ENCODE measurements around the gene FES. TPM values are rescaled to one million over a fixed set of nuclear protein-coding genes. Genes with fewer than 3 reads are reported as not detected.

Gene FES
- total and polyA plus RNA-seq, 10 of the 15 experiments (the other 5 are each of a cell fraction or from before 2014, with no cell fraction given): 0.07 to 23.9 (median 9.9) TPM

DNA sequence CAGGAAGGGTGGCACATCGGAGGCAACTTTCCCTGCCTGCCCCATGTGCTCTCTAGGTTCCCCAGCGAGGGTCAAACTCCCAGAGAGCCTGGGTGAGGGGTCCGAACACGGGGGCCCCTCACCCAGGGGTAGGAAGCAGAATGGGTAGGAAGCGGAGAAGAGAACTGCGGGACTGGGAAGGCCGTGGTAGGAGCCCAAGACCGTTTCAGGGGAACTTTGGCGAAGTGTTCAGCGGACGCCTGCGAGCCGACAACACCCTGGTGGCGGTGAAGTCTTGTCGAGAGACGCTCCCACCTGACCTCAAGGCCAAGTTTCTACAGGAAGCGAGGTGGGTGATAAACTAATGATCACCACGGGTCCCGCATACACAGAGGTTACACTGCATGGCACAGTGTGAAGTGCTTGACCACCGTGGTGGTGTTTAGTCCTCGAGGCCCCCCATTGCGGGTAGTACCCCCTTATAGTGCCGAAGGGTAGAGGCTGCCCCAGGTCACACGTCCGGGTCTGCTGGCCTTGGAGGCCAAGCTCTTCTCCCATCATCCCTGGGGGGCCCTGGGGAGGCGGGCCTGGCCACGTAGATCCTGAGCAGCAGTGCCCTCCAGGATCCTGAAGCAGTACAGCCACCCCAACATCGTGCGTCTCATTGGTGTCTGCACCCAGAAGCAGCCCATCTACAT is 8.3 kb downstream of the FES start:
- Histone ChIP-seq H3K79me2 (ENCODE audit: control insufficient read depth, insufficient read depth, low read length) (no peaks in the 10 kb centered on the region), H3K36me3 (ENCODE audit: control insufficient read depth in 2 of 2, insufficient read depth in 2 of 2, low read length in 1 of 2) (no peaks in the 10 kb centered on the region; a peak in 2 of 4 replicates), H2AFZ (ENCODE audit: control insufficient read depth, low read depth, low read length) (no peak overlapping the region), H3K4me3 (no peak overlapping the region), H3K27me3 (replicated peaks in 1 of 2; ENCODE audit: control insufficient read depth in 2 of 2, insufficient read depth in 2 of 2, low read length in 1 of 2) (no peaks in the 10 kb centered on the region), H3K9ac (ENCODE audit: control insufficient read depth, insufficient read depth, low read length) (no peak overlapping the region), H3K9me3 (replicated peaks; ENCODE audit: control insufficient read depth, insufficient read depth, low read length) (no peaks in the 10 kb centered on the region), H4K20me1 (ENCODE audit: control insufficient read depth, insufficient read depth) (no peaks in the 10 kb centered on the region), H3K4me2 (ENCODE audit: control insufficient read depth, insufficient read depth) (no peak overlapping the region), H3K27ac (ENCODE audit: control insufficient read depth, insufficient read depth) (no peak overlapping the region), H3K4me1 (ENCODE audit: control insufficient read depth, insufficient read depth, low read length) (peaks cover 12% of the 10 kb centered on the region)
- TF ChIP-seq ZNF622 (IDR thresholded peaks at IDR 0.05) (no peak), PAX5 (IDR thresholded peaks at IDR 0.05; ENCODE audit: borderline replicate concordance, low read depth, low read length) (no peak), CREM (IDR thresholded peaks at IDR 0.05; ENCODE audit: low read depth) (no peak), RFX5 (IDR thresholded peaks at IDR 0.05; ENCODE audit: low read depth, low read length) (no peak), SMC3 (IDR thresholded peaks at IDR 0.05; ENCODE audit: borderline replicate concordance, low read length) (no peak), NR2F1 (conservative IDR thresholded peaks at IDR 0.05) (no peak), HCFC1 (IDR thresholded peaks at IDR 0.05; ENCODE audit: low read length) (no peak), ZNF207 (IDR thresholded peaks at IDR 0.05; ENCODE audit: borderline replicate concordance) (no peak)
- TF ChIP-seq, protein P1, sequence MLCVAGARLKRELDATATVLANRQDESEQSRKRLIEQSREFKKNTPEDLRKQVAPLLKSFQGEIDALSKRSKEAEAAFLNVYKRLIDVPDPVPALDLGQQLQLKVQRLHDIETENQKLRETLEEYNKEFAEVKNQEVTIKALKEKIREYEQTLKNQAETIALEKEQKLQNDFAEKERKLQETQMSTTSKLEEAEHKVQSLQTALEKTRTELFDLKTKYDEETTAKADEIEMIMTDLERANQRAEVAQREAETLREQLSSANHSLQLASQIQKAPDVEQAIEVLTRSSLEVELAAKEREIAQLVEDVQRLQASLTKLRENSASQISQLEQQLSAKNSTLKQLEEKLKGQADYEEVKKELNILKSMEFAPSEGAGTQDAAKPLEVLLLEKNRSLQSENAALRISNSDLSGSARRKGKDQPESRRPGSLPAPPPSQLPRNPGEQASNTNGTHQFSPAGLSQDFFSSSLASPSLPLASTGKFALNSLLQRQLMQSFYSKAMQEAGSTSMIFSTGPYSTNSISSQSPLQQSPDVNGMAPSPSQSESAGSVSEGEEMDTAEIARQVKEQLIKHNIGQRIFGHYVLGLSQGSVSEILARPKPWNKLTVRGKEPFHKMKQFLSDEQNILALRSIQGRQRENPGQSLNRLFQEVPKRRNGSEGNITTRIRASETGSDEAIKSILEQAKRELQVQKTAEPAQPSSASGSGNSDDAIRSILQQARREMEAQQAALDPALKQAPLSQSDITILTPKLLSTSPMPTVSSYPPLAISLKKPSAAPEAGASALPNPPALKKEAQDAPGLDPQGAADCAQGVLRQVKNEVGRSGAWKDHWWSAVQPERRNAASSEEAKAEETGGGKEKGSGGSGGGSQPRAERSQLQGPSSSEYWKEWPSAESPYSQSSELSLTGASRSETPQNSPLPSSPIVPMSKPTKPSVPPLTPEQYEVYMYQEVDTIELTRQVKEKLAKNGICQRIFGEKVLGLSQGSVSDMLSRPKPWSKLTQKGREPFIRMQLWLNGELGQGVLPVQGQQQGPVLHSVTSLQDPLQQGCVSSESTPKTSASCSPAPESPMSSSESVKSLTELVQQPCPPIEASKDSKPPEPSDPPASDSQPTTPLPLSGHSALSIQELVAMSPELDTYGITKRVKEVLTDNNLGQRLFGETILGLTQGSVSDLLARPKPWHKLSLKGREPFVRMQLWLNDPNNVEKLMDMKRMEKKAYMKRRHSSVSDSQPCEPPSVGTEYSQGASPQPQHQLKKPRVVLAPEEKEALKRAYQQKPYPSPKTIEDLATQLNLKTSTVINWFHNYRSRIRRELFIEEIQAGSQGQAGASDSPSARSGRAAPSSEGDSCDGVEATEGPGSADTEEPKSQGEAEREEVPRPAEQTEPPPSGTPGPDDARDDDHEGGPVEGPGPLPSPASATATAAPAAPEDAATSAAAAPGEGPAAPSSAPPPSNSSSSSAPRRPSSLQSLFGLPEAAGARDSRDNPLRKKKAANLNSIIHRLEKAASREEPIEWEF (IDR thresholded peaks at IDR 0.05; ENCODE audit: insufficient replicate concordance, low read depth, low read length): no peak
- TF ChIP-seq, protein P2, sequence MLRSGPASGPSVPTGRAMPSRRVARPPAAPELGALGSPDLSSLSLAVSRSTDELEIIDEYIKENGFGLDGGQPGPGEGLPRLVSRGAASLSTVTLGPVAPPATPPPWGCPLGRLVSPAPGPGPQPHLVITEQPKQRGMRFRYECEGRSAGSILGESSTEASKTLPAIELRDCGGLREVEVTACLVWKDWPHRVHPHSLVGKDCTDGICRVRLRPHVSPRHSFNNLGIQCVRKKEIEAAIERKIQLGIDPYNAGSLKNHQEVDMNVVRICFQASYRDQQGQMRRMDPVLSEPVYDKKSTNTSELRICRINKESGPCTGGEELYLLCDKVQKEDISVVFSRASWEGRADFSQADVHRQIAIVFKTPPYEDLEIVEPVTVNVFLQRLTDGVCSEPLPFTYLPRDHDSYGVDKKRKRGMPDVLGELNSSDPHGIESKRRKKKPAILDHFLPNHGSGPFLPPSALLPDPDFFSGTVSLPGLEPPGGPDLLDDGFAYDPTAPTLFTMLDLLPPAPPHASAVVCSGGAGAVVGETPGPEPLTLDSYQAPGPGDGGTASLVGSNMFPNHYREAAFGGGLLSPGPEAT (IDR thresholded peaks at IDR 0.05; ENCODE audit: low read depth): no peak
- TF ChIP-seq, protein P3, sequence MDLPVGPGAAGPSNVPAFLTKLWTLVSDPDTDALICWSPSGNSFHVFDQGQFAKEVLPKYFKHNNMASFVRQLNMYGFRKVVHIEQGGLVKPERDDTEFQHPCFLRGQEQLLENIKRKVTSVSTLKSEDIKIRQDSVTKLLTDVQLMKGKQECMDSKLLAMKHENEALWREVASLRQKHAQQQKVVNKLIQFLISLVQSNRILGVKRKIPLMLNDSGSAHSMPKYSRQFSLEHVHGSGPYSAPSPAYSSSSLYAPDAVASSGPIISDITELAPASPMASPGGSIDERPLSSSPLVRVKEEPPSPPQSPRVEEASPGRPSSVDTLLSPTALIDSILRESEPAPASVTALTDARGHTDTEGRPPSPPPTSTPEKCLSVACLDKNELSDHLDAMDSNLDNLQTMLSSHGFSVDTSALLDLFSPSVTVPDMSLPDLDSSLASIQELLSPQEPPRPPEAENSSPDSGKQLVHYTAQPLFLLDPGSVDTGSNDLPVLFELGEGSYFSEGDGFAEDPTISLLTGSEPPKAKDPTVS (IDR thresholded peaks at IDR 0.05; ENCODE audit: low read depth, low read length): no peak
- TF ChIP-seq, protein P4, sequence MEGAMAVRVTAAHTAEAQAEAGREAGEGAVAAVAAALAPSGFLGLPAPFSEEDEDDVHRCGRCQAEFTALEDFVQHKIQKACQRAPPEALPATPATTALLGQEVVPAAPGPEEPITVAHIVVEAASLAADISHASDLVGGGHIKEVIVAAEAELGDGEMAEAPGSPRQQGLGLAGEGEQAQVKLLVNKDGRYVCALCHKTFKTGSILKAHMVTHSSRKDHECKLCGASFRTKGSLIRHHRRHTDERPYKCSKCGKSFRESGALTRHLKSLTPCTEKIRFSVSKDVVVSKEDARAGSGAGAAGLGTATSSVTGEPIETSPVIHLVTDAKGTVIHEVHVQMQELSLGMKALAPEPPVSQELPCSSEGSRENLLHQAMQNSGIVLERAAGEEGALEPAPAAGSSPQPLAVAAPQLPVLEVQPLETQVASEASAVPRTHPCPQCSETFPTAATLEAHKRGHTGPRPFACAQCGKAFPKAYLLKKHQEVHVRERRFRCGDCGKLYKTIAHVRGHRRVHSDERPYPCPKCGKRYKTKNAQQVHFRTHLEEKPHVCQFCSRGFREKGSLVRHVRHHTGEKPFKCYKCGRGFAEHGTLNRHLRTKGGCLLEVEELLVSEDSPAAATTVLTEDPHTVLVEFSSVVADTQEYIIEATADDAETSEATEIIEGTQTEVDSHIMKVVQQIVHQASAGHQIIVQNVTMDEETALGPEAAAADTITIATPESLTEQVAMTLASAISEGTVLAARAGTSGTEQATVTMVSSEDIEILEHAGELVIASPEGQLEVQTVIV (IDR thresholded peaks at IDR 0.05; ENCODE audit: borderline replicate concordance, partially characterized antibody): no peak
- no TSS peak for BruUV-seq (replicated peaks)
- ChIA-PET POLR2A (no interaction called here), CTCF (interaction anchor here (15.1 kb wide), 1 partner anchor 37 kb away, joined by 480 read pairs; the partner anchor contains the start of genes HDDC3 and UNC45A), SMC1A (ENCODE audit: uncharacterized antibody, unreplicated experiment) (interaction anchor here (0.9 kb wide), 1 partner anchor 40 kb away, joined by 4 read pairs; the partner anchor contains the start of gene HDDC3), RAD21 (ENCODE audit: unreplicated experiment) (interaction anchor here (0.9 kb wide), 1 partner anchor 401 kb away, joined by 3 read pairs; no protein-coding TSS in a partner anchor)
- FAIRE-seq (no peak), DNase-seq (ENCODE audit: low read depth, low spot score) (no peak), ATAC-seq (no peak)
- WGBS (ENCODE audit: insufficient coverage, insufficient replicate concordance, low lambda C conversion rate, missing lambda C conversion rate): 84% methylated on average over 27 of the region's 29 CpGs
- intact Hi-C loops (cut with micrococcal nuclease; ENCODE audit: unreplicated experiment) (no loop called here), in situ Hi-C loops (cut with MboI) (no loop called here)

All from GM12878 (cell line).